ENCODE results near the gene CD109. TPM values are rescaled to one million over a fixed set of nuclear protein-coding genes. Genes with fewer than 3 reads are reported as not detected.
"Not testable (repeated sequence)": the region's sequence is repeated elsewhere in the genome, so short reads cannot be mapped to it uniquely, and the experiment has no call there.

The CD109 gene
- total RNA-seq, 1 donor from 2014 or later, result 14.3 TPM

DNA sequence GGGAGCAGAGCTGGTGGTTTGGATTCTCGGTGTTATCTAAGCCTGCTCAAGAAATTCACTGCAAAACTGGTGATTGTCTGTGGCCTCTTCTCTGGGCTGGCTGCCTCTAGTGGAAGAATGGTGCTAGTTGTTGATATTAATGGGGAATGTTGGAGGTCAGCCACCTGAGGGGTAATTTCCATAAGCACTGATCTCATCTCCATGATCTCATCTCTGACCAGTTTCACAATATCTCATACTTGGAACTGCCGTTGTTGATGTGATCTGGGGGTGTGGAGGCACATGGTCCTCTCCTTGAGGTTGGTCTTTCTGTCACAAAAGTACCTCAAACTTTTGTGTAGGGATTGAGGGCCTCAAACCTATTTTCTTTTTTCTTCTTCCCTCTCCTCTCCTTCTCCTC is 102.6 kb downstream of the CD109 start:
- peaks cover 5% of the 10 kb centered on the region for H3K9me3 Mint-ChIP-seq (ENCODE audit: unreplicated experiment)
- no peak overlapping the region for H3K27ac Mint-ChIP-seq (ENCODE audit: unreplicated experiment)
- no peak overlapping the region for H3K4me3 Mint-ChIP-seq (ENCODE audit: unreplicated experiment)
- TF ChIP-seq, protein P1, sequence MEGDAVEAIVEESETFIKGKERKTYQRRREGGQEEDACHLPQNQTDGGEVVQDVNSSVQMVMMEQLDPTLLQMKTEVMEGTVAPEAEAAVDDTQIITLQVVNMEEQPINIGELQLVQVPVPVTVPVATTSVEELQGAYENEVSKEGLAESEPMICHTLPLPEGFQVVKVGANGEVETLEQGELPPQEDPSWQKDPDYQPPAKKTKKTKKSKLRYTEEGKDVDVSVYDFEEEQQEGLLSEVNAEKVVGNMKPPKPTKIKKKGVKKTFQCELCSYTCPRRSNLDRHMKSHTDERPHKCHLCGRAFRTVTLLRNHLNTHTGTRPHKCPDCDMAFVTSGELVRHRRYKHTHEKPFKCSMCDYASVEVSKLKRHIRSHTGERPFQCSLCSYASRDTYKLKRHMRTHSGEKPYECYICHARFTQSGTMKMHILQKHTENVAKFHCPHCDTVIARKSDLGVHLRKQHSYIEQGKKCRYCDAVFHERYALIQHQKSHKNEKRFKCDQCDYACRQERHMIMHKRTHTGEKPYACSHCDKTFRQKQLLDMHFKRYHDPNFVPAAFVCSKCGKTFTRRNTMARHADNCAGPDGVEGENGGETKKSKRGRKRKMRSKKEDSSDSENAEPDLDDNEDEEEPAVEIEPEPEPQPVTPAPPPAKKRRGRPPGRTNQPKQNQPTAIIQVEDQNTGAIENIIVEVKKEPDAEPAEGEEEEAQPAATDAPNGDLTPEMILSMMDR (IDR thresholded peaks at IDR 0.05), result peak; percentile 16
- peaks cover 8% of the 10 kb centered on the region for H3K36me3 Mint-ChIP-seq (ENCODE audit: unreplicated experiment)
- H3K4me1 Mint-ChIP-seq (ENCODE audit: unreplicated experiment), result peaks cover 22% of the 10 kb centered on the region
- H3K27me3 Mint-ChIP-seq (ENCODE audit: unreplicated experiment), result no peaks in the 10 kb centered on the region
- no peak for DNase-seq (ENCODE audit: extremely low spot score, unreplicated experiment)

GRCh38 chr6:73800997-73801396 is 105.0 kb downstream of the CD109 start:
- DNase-seq (ENCODE audit: extremely low spot score, unreplicated experiment), result no peak
- Mint-ChIP-seq H3K4me3 (ENCODE audit: unreplicated experiment) (no peak overlapping the region), H3K9me3 (ENCODE audit: unreplicated experiment) (peaks cover 5% of the 10 kb centered on the region), H3K27ac (ENCODE audit: unreplicated experiment) (no peak overlapping the region), H3K27me3 (ENCODE audit: unreplicated experiment) (no peaks in the 10 kb centered on the region), H3K4me1 (ENCODE audit: unreplicated experiment) (peaks cover 25% of the 10 kb centered on the region), H3K36me3 (ENCODE audit: unreplicated experiment) (peaks cover 8% of the 10 kb centered on the region)
- TF ChIP-seq, protein P1 (IDR thresholded peaks at IDR 0.05), result no peak

DNA sequence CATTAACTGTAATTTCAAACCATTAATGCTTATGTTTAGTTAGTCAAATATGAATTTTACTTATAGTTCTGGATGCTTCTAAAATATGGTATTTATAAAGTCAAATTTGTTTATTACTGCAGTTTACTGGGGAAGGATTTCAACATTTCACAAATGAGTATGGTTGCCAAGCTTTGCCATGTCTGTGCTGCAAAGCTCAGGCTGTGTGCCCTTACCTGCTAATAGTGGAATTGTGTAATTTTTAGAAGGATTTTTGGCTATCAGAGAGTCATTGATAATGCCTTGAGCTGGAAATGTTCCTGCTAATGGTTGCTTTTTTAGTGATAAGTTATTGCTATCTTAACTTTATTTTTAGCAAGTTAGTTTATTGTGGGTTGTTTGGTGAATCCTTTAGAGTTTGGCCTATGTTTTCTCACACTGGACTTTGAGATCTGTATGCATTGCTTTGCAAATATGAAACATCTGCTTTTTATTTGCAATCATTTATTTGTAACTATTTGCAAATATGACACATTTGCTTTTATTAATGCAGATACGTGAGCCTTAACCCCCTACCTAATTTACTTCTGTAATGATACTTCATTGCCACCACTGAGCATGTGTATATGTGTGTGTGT is 105.8 kb downstream of the CD109 start:
- DNase-seq (ENCODE audit: extremely low spot score, unreplicated experiment), result no peak
- peaks cover 5% of the 10 kb centered on the region for H3K9me3 Mint-ChIP-seq (ENCODE audit: unreplicated experiment)
- H3K27ac Mint-ChIP-seq (ENCODE audit: unreplicated experiment), result no peak overlapping the region
- peaks cover 11% of the 10 kb centered on the region for H3K36me3 Mint-ChIP-seq (ENCODE audit: unreplicated experiment)
- H3K4me1 Mint-ChIP-seq (ENCODE audit: unreplicated experiment), result peaks cover 25% of the 10 kb centered on the region
- no peak overlapping the region for H3K4me3 Mint-ChIP-seq (ENCODE audit: unreplicated experiment)
- no peaks in the 10 kb centered on the region for H3K27me3 Mint-ChIP-seq (ENCODE audit: unreplicated experiment)
- TF ChIP-seq, protein P1 (IDR thresholded peaks at IDR 0.05), result no peak

DNA sequence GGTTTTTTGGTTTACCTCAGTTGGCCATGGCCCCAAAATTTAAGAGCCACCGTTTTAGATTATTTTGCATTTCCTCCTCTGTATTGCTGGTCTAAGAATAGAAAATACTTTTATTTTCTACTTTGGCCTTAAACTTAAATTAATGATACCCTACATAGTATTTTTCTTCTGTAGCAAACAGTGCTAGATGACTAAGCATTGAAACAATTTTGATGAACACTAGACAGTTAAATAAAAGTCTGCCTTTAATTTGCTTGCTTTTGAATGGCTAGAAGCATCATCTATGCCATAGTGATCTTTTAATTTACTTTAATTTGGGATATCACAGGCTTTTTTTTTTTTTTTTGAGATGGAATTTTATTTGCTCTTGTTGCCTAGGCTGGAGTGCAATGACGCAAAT is 106.4 kb downstream of the CD109 start:
- H3K27ac Mint-ChIP-seq (ENCODE audit: unreplicated experiment), result no peak overlapping the region
- peaks cover 12% of the 10 kb centered on the region for H3K36me3 Mint-ChIP-seq (ENCODE audit: unreplicated experiment)
- H3K9me3 Mint-ChIP-seq (ENCODE audit: unreplicated experiment), result peaks cover 5% of the 10 kb centered on the region
- TF ChIP-seq, protein P1 (IDR thresholded peaks at IDR 0.05), result no peak
- no peak overlapping the region for H3K4me3 Mint-ChIP-seq (ENCODE audit: unreplicated experiment)
- DNase-seq (ENCODE audit: extremely low spot score, unreplicated experiment), result no peak
- peaks cover 25% of the 10 kb centered on the region for H3K4me1 Mint-ChIP-seq (ENCODE audit: unreplicated experiment)
- H3K27me3 Mint-ChIP-seq (ENCODE audit: unreplicated experiment), result no peaks in the 10 kb centered on the region

GRCh38 chr6:73803562-73804241 is 107.7 kb downstream of the CD109 start:
- no peaks in the 10 kb centered on the region for H3K27me3 Mint-ChIP-seq (ENCODE audit: unreplicated experiment)
- H3K27ac Mint-ChIP-seq (ENCODE audit: unreplicated experiment), result peak overlapping the region; percentile 39
- H3K9me3 Mint-ChIP-seq (ENCODE audit: unreplicated experiment), result peaks cover 5% of the 10 kb centered on the region
- H3K4me3 Mint-ChIP-seq (ENCODE audit: unreplicated experiment), result no peak overlapping the region
- no peak for DNase-seq (ENCODE audit: extremely low spot score, unreplicated experiment)
- peaks cover 10% of the 10 kb centered on the region for H3K36me3 Mint-ChIP-seq (ENCODE audit: unreplicated experiment)
- H3K4me1 Mint-ChIP-seq (ENCODE audit: unreplicated experiment), result peaks cover 25% of the 10 kb centered on the region
- TF ChIP-seq, protein P1 (IDR thresholded peaks at IDR 0.05), result peak; percentile 62

DNA sequence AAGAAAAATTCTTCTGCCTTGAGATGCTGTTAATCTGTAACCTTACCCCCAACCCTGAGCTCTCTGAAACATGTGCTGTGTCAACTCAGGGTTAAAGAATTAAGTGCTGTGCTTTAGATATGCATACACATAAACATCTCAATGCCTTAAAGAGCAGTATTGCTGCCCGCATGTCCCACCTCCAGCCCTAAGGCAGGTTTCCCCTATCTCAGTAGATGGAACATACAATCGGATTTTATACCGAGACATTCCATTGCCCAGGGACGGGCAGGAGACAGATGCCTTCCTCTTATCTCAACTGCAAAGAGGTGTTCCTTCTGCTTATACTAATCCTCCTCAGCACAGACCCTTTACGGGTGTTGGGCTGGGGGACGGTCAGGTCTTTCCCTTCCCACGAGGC is 109.2 kb downstream of the CD109 start:
- DNase-seq (ENCODE audit: extremely low spot score, unreplicated experiment); H3K36me3 Mint-ChIP-seq (ENCODE audit: unreplicated experiment); H3K27ac Mint-ChIP-seq (ENCODE audit: unreplicated experiment); H3K9me3 Mint-ChIP-seq (ENCODE audit: unreplicated experiment); H3K27me3 Mint-ChIP-seq (ENCODE audit: unreplicated experiment); H3K4me3 Mint-ChIP-seq (ENCODE audit: unreplicated experiment): not testable (repeated sequence)
- peaks cover 23% of the 10 kb centered on the region for H3K4me1 Mint-ChIP-seq (ENCODE audit: unreplicated experiment)

GRCh38 chr6:73805982-73806381 is 110.0 kb downstream of the CD109 start:
- not testable (repeated sequence) for H3K27ac Mint-ChIP-seq (ENCODE audit: unreplicated experiment); H3K9me3 Mint-ChIP-seq (ENCODE audit: unreplicated experiment); H3K36me3 Mint-ChIP-seq (ENCODE audit: unreplicated experiment); H3K4me3 Mint-ChIP-seq (ENCODE audit: unreplicated experiment); DNase-seq (ENCODE audit: extremely low spot score, unreplicated experiment); H3K27me3 Mint-ChIP-seq (ENCODE audit: unreplicated experiment)
- peaks cover 23% of the 10 kb centered on the region for H3K4me1 Mint-ChIP-seq (ENCODE audit: unreplicated experiment)
